ENCODE results near the gene JHY. TPM values are rescaled to one million over a fixed set of nuclear protein-coding genes. Genes with fewer than 3 reads are reported as not detected.

Gene JHY
- total RNA-seq, 4 donors from 2014 or later, result 13.4 to 17.3 (median 14.1) TPM

DNA sequence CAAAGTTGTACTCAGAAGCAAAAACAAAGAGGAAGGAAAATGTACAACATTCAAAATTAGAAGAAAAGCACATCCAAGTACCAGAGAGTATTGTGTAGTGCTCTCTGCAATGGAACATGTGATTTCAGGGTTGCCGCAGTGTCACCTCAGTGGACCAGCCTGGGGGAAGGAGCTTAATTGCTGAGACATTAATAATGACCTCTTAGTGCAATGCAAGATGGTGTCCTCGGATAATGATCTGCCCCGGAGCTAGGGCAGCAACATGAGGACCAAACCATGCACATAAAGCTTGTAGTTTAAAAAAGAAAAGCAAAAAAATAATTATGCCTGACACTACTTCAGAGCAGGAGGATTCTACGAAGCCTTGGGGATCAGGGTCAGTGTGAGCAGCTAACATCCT lies 11.3 kb upstream of the JHY start:
- H3K27me3 ChIP-seq, result no peaks in the 10 kb centered on the region
- DNase-seq (ENCODE audit: low spot score in 2 of 2), result no peak
- TF ChIP-seq, protein P1, sequence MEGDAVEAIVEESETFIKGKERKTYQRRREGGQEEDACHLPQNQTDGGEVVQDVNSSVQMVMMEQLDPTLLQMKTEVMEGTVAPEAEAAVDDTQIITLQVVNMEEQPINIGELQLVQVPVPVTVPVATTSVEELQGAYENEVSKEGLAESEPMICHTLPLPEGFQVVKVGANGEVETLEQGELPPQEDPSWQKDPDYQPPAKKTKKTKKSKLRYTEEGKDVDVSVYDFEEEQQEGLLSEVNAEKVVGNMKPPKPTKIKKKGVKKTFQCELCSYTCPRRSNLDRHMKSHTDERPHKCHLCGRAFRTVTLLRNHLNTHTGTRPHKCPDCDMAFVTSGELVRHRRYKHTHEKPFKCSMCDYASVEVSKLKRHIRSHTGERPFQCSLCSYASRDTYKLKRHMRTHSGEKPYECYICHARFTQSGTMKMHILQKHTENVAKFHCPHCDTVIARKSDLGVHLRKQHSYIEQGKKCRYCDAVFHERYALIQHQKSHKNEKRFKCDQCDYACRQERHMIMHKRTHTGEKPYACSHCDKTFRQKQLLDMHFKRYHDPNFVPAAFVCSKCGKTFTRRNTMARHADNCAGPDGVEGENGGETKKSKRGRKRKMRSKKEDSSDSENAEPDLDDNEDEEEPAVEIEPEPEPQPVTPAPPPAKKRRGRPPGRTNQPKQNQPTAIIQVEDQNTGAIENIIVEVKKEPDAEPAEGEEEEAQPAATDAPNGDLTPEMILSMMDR (IDR thresholded peaks at IDR 0.05), result no peak
- TF ChIP-seq POLR2A (IDR thresholded peaks at IDR 0.05), result no peak
- no peak for TF ChIP-seq EP300 (IDR thresholded peaks at IDR 0.05)
- WGBS, 2 donors, result 67 to 70% methylated on average over 4 of the region's 4 CpGs
- H3K36me3 ChIP-seq, result no peaks in the 10 kb centered on the region
- no peaks in the 10 kb centered on the region for H3K9me3 ChIP-seq
- no peak overlapping the region for H3K27ac ChIP-seq
- no peak overlapping the region for H3K4me3 ChIP-seq
- H3K4me1 ChIP-seq, result no peaks in the 10 kb centered on the region

DNA sequence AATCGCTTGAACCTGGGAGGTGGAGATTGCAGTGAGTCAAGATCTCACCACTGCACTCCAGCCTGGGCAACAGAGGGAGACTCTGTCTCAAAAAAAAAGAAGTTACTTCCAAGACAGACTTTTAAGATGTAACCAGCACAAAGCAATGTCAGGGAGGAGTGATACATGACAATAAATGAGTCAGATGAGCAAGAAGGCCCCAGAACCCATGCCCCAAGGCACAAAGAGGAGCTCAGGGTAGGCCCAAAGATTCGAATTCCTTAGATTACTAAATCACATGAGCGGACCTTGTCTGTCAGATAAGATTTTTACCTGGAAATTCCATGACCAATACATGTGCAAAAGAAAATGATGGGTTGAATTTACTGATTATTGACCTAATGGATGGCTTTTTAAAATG lies 10.5 kb upstream of the JHY start:
- Histone ChIP-seq H3K36me3 (no peaks in the 10 kb centered on the region), H3K4me3 (no peak overlapping the region), H3K27ac (no peak overlapping the region), H3K9me3 (no peaks in the 10 kb centered on the region), H3K4me1 (no peaks in the 10 kb centered on the region), H3K27me3 (no peaks in the 10 kb centered on the region)
- TF ChIP-seq EP300 (IDR thresholded peaks at IDR 0.05), result no peak
- TF ChIP-seq, protein P1 (IDR thresholded peaks at IDR 0.05), result no peak
- TF ChIP-seq POLR2A (IDR thresholded peaks at IDR 0.05), result no peak
- WGBS, 2 donors, result 82 to 89% methylated on average over 3 of the region's 3 CpGs
- no peak for DNase-seq (ENCODE audit: low spot score in 2 of 2)

DNA sequence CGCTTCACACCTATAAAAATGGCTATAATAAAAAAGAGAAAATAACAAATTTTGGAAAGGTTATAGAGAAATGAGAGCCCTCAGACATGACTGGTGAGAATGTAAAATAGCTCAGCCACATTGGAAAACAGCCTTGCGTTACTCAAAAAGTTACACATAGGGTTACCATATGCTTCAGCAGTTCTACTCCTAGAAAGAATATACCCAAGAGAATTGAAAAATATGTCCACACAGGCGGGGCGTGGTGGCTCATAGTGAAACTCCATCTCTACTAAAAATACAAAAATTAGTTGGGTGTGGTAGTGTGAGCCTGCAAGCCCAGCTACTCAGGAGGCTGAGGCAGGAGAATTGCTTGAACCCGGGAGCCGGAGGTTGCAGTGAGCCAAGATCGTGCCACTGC lies 7.6 kb upstream of the JHY start:
- no peak overlapping the region for H3K27ac ChIP-seq
- DNase-seq (ENCODE audit: low spot score in 2 of 2), result no peak
- H3K36me3 ChIP-seq, result no peaks in the 10 kb centered on the region
- H3K27me3 ChIP-seq, result no peaks in the 10 kb centered on the region
- H3K9me3 ChIP-seq, result no peaks in the 10 kb centered on the region
- no peak overlapping the region for H3K4me3 ChIP-seq
- 73 to 87% methylated on average over 7 of the region's 7 CpGs for WGBS, 2 donors
- TF ChIP-seq, protein P1 (IDR thresholded peaks at IDR 0.05), result no peak
- TF ChIP-seq POLR2A (IDR thresholded peaks at IDR 0.05) (no peak), EP300 (IDR thresholded peaks at IDR 0.05) (no peak)
- H3K4me1 ChIP-seq, result no peaks in the 10 kb centered on the region

DNA sequence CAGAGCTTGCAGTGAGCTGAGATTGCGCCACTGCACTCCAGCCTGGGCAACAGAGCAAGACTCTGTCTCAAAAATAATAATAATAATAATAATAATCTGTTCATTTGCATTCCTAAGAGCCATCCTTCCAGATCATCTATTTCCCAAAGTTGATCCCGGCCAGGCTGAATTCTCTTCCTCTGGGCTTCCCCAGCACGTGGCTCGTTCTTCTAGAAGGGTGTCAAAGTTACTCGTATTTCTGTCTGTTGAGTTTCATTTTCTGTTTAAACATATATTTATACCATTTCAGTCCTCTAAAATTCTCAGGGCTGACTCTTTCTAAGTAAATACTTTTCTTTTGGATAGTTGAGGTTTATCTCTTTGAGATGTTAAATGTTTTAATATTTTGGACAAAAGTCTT lies 4.8 kb upstream of the JHY start:
- H3K27me3 ChIP-seq, result no peaks in the 10 kb centered on the region

DNA sequence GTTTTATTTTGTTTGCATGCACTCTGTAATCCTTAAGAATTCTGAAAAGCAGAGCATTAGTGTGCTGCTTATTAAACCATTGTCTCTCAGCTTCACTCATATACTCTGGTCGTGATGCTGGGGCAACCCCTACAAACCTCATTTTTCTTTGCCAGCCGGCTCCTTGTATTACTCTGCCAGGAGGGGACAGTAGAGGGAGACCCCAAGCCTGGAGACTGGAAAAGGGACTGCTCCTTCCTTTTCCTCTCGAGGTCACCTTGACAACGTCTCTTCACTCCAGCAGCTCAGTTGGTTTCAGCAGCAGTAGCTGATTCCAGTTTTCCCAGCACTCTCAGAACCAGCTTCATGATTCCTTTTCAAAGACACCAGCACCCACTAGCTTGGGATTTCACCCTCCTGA lies 2.8 kb upstream of the JHY start:
- H3K9me3 ChIP-seq, result no peaks in the 10 kb centered on the region
- H3K27ac ChIP-seq, result no peak overlapping the region
- no peak for DNase-seq (ENCODE audit: low spot score in 2 of 2)
- peaks cover 0 to 17% (median 0%) of the 10 kb centered on the region in 4 donors for H3K4me1 ChIP-seq
- no peaks in the 10 kb centered on the region for H3K27me3 ChIP-seq
- no peaks in the 10 kb centered on the region for H3K36me3 ChIP-seq
- WGBS, 2 donors, result 33 to 37% methylated on average over 4 of the region's 4 CpGs
- no peak overlapping the region for H3K4me3 ChIP-seq
- TF ChIP-seq EP300 (IDR thresholded peaks at IDR 0.05) (no peak), POLR2A (IDR thresholded peaks at IDR 0.05) (no peak)
- TF ChIP-seq, protein P1 (IDR thresholded peaks at IDR 0.05), result no peak

More for the DNA sequence above, 4.8 kb upstream of the JHY start:
- no peak for DNase-seq (ENCODE audit: low spot score in 2 of 2)
- Histone ChIP-seq H3K4me1 (peaks cover 0 to 7% (median 0%) of the 10 kb centered on the region in 4 donors), H3K9me3 (no peaks in the 10 kb centered on the region), H3K4me3 (no peak overlapping the region), H3K27ac (no peak overlapping the region), H3K36me3 (no peaks in the 10 kb centered on the region)
- no peak for TF ChIP-seq EP300 (IDR thresholded peaks at IDR 0.05)
- TF ChIP-seq, protein P1 (IDR thresholded peaks at IDR 0.05), result no peak
- TF ChIP-seq POLR2A (IDR thresholded peaks at IDR 0.05), result no peak
- WGBS, 2 donors, result 67 to 83% methylated on average over 5 of the region's 5 CpGs
